GM18517 (cell line): ENCODE measurements around the gene SCUBE2.

ENCODE experiments used
- ATAC-seq: cut with Tn5 transposase; IDR thresholded peaks from one replicate; pipeline ENCODE4 v1.9.1; 2021; ENCODE audit warnings: mild to moderate bottlenecking, moderate library complexity; ENCODE audit not compliant: unreplicated experiment

SCUBE2 gene

DNA sequence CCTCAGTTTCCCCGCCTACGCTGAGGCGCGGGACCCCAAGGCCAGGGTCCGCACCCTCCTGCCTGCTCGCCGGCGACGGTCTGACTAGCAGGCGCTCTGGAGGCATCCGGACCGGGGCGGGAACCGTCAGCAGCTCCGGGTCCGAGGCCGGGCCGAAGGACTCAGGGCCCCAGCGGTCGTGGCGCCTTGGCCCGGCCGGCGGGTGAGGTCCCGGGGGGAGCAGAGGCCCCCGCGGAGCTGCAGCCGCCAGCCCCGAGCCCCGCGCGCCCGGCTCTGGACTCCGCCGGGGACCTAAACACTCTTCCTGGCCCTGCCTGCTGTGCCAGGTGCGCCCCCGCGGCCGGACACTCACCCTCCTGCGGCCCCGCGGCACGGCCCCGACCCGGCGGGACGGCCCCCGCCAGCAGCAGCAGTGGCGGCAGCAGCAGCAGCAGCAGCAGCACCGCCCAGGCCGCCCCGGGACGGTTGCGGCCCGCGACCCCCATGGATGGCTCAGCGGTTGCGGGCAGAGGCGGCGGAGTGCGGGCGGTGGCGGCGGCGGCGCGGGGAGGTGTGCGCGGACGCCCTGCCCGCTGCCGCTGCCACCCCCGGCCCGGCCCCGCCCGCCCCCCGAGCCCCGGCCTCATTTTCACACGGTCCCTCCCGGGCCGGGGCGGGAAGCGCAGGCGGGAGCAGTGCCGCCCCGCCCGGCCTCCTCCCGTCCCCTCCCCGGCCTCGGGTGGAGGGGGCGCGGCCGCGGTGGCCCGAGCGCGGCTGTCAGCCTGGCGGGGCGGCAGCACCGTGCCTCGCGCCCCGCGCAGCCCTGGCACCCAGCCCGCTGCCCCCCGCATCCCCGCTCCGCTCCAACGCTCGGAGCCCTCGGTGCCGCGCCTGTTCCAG lies at the start of gene SCUBE2:
SCUBE2 (minus strand) TSS at position 556 of the 879 bp plus-strand sequence; CDS start at position 485, 71 bp downstream.
- no peak for ATAC-seq

GRCh38 chr11:9141186-9141585 lies 49.8 kb upstream of the SCUBE2 start:
- no peak for ATAC-seq

DNA sequence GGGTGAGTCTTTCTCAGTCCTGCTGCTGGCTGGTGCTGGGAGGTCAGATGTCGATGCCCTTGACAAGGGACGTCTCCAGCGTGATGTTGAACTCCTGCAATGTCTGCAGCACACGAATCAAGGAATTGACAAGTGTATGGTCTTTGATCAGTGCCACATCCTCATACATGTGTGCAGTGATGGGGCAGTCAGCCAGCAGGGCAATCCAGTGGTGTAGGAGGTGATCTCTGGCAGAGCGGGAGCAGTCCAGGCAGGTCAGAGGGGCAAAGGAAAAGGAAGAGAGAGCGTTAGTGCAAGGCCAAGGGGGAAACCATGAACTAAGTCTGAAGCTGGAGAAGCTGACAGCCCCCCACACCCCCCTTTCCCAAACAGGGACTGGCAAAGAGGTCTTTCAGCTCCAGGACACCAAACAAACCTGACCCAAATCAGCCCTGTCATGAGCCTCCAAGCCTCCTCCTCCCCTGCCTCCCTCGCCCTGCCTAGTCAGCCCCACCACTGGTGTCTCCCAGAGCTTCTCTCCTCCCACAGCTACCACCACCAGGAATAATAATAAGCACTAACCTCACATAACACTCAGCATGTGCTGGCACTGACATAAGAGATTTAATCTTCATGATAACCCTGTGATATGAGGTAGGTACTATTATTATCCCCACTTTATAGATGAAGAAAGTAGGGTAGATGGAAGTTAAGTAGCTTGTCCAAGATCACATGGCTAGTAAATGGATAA lies 48.4 kb upstream of the SCUBE2 start:
- no peak for ATAC-seq

GRCh38 chr11:9138612-9139579 lies 47.5 kb upstream of the SCUBE2 start:
- no peak for ATAC-seq

DNA sequence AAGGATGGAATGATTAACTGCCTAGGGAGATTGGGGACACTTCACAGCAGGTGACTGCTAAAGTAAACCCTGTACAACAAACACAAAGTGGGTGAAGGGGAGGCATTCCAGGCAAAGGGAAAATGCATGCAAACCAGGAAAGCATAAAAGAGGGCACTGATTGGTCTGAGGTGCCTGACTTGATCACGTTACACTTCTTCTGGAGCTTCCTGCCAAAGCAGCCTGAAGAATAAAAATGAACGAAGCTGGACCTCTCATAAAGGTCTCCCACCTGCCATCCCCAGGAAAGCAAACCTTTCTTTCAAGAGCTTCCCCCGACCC lies 46.7 kb upstream of the SCUBE2 start:
- no peak for ATAC-seq

- peak; percentile 81 for ATAC-seq
Observed at GRCh38 chr11:9137293-9138132, 46.1 kb upstream of the SCUBE2 start.

GRCh38 chr11:9136741-9137140 lies 45.3 kb upstream of the SCUBE2 start:
- ATAC-seq: no peak

DNA sequence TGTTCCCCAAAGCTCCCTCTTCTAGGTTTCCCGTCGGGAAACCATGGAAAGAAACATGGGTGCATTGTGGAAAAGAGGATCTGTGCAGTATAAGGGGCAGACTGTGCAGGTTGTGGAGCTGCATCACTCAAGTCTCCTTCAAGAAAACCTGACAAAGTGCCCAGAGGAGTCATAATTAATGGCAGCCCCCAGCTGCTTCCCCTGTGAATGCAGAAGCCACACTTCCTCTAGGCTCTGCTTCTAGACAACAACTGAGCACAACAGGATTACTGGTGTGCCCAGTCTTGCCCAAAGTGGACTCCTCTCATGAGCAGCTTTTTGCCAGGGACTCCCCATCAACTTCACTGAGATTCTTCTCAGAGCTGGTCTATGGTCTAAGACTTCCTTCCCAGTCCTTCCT lies 42.6 kb upstream of the SCUBE2 start:
- ATAC-seq: no peak

DNA sequence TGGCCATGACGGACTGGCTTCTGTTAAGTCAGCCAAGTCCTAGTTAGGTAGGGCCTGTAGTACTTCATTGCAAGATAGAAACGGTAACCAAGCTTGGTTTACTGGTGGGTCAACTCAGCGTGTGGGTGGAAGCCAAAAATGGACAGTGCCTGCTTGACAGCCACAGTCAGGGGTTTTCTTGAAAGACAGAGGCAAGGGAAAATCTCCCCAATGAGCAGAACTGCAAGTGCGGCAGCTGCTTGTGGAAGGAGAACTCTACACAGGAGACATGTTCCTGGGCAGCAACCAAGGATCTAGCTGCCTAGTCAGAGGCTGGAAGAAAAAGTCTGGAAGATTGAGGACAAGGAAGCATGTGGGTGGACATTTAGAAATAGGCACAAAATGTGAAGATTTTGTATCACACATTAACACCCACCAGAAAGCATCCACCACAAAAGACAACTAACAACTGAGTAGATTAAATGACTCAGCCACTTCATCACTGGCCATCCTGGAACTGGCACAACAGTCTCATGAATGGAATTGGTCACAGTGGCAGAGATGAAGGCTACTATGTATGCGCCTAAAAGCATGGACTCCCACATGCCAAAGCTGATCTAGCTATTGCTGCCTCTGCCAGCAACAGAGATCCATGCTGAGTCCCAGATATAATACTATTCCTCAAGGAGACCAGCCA lies 40.9 kb upstream of the SCUBE2 start:
- no peak for ATAC-seq

- no peak for ATAC-seq
Observed at GRCh38 chr11:9130297-9130696, 38.9 kb upstream of the SCUBE2 start.

- ATAC-seq: no peak
Observed at GRCh38 chr11:9126636-9127035, 35.2 kb upstream of the SCUBE2 start.

DNA sequence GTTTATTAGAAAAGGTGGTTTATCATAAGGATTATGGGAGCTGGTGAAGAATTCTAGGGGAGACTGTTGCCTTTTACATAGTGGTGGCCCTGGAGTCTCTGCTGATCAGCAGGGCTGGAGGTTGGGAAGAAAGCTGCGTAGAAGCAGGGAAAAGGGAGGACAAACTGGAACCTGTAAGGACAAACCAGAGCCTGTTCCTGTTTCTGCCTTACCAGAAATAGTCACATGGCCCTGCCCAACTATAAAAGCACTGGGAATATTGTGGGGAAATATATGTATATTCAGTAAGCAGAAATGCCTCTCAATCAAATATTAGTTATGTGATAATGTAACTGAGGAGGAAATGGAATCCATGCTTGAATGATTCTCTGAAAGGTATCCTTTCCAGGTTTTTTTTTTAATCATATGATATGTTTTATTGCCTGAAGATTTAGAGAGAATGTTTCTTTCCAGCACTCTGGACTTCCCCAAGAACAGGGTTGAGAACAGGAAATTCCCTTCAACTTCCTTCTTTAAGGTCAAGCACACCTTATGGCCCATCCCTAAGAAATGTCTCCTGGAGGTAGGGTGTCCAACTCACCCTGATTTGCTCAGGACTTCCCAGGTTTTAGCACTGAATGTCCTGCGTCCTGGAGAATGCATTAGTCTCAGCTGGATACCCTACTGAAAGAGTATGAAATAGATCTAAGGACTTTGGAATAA lies 33.9 kb upstream of the SCUBE2 start:
- ATAC-seq: no peak

- ATAC-seq: no peak
Observed at GRCh38 chr11:9123595-9124304, 32.4 kb upstream of the SCUBE2 start.

DNA sequence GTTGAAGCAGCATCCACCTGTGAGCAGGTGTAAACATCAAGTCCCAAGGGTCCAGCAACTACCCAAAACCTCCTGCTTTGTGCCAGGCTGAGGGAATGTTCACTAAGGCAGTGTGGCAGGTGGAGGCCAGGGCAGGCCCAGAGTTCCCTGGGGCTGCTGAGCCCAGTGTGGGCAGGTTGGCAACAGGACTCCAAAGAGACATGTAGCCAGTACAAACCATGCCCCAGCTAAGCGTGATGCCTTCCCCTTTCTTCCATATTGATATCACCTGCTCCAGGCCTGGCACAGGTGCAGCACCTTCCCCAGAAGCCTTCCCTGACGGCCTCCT lies 30.0 kb upstream of the SCUBE2 start:
- ATAC-seq: no peak

GRCh38 chr11:9120664-9121468 lies 29.5 kb upstream of the SCUBE2 start:
- ATAC-seq: no peak

DNA sequence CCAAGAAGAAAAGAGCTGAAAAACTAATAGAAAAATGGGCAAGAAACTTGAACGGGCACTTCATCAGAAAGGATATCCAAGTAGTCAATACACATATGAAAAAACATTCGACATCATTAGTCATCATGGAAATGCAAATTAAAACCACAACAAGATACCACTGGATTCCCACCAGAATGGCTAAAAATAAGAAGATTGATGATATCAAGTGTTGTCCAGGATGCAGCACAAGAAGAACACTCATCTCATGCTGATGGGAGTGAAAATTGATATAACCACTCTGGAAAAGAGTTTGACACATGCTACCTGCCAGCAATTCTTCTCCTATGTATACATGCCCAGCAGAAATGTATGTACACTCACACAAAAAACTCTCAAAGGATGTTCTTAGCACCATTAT lies 26.9 kb upstream of the SCUBE2 start:
- ATAC-seq: no peak

- no peak for ATAC-seq
Observed at GRCh38 chr11:9112075-9112474, 20.7 kb upstream of the SCUBE2 start.
